ENCODE measurements around the gene UBASH3A. TPM values are rescaled to one million over a fixed set of nuclear protein-coding genes. Genes with fewer than 3 reads are reported as not detected.

Gene UBASH3A
- total and polyA plus RNA-seq, 7 donors: 0.06 to 0.21 TPM; not detected in 5

- 62 to 65% (median 65%) methylated on average over 10 of the region's 10 CpGs for WGBS, 3 donors
- Histone ChIP-seq H3K36me3 (ENCODE audit: insufficient read depth in 1 of 2, low read depth in 1 of 2) (no peaks in the 10 kb centered on the region), H3K27ac (no peak overlapping the region), H3K4me1 (no peaks in the 10 kb centered on the region), H3K4me3 (no peak overlapping the region), H3K9me3 (no peaks in the 10 kb centered on the region), H3K27me3 (ENCODE audit: insufficient read depth in 3 of 3, low read length in 2 of 3) (peaks cover 0 to 15% (median 6%) of the 10 kb centered on the region in 3 donors)
- no peak for TF ChIP-seq CTCF (IDR thresholded peaks at IDR 0.05)
- ATAC-seq: no peak
- intact Hi-C loops (cut with DNase I): no loop called here
- no peak for DNase-seq
Observed at GRCh38 chr21:42433946-42434551, 30.3 kb downstream of the UBASH3A start.

- TF ChIP-seq CTCF (IDR thresholded peaks at IDR 0.05): no peak
- ATAC-seq (no peak), DNase-seq (no peak)
- intact Hi-C loops (cut with DNase I): no loop called here
- no peak overlapping the region for H3K27ac ChIP-seq
- H3K9me3 ChIP-seq: no peaks in the 10 kb centered on the region
- H3K4me3 ChIP-seq: no peak overlapping the region
- H3K4me1 ChIP-seq: no peaks in the 10 kb centered on the region
- H3K27me3 ChIP-seq (ENCODE audit: insufficient read depth in 3 of 3, low read length in 2 of 3): peaks cover 0 to 15% (median 6%) of the 10 kb centered on the region in 3 donors
- H3K36me3 ChIP-seq (ENCODE audit: insufficient read depth in 1 of 2, low read depth in 1 of 2): no peaks in the 10 kb centered on the region
- whole genome bisulfite sequencing, 3 donors: 56 to 77% (median 61%) methylated on average over 3 of the region's 3 CpGs
Observed at GRCh38 chr21:42434884-42435283, 31.2 kb downstream of the UBASH3A start.

- no peak for TF ChIP-seq CTCF (IDR thresholded peaks at IDR 0.05)
- no peaks in the 10 kb centered on the region for H3K36me3 ChIP-seq (ENCODE audit: insufficient read depth in 1 of 2, low read depth in 1 of 2)
- DNase-seq (no peak), ATAC-seq (no peak)
- no peaks in the 10 kb centered on the region for H3K4me1 ChIP-seq
- 68 to 73% (median 70%) methylated on average over 4 of the region's 4 CpGs for WGBS, 3 donors
- H3K9me3 ChIP-seq: no peaks in the 10 kb centered on the region
- no peak overlapping the region for H3K4me3 ChIP-seq
- peaks cover 0 to 15% (median 3%) of the 10 kb centered on the region in 3 donors for H3K27me3 ChIP-seq (ENCODE audit: insufficient read depth in 3 of 3, low read length in 2 of 3)
- intact Hi-C loops (cut with DNase I): no loop called here
- no peak overlapping the region for H3K27ac ChIP-seq
Observed at GRCh38 chr21:42435401-42435800, 31.7 kb downstream of the UBASH3A start.

- intact Hi-C loops (cut with DNase I): no loop called here
- Histone ChIP-seq H3K27ac (no peak overlapping the region), H3K4me1 (no peaks in the 10 kb centered on the region), H3K4me3 (no peak overlapping the region), H3K36me3 (ENCODE audit: insufficient read depth in 1 of 2, low read depth in 1 of 2) (no peaks in the 10 kb centered on the region), H3K9me3 (no peaks in the 10 kb centered on the region), H3K27me3 (ENCODE audit: insufficient read depth in 3 of 3, low read length in 2 of 3) (peaks cover 0 to 15% (median 3%) of the 10 kb centered on the region in 3 donors)
- TF ChIP-seq CTCF (IDR thresholded peaks at IDR 0.05): no peak
- no peak for DNase-seq
- no peak for ATAC-seq
Observed at GRCh38 chr21:42435833-42436232, 32.1 kb downstream of the UBASH3A start.

- no peak overlapping the region for H3K27ac ChIP-seq
- H3K27me3 ChIP-seq (ENCODE audit: insufficient read depth in 3 of 3, low read length in 2 of 3): peaks cover 0 to 12% (median 3%) of the 10 kb centered on the region in 3 donors
- no peaks in the 10 kb centered on the region for H3K4me1 ChIP-seq
- intact Hi-C loops (cut with DNase I): no loop called here
- TF ChIP-seq CTCF (IDR thresholded peaks at IDR 0.05): no peak
- H3K36me3 ChIP-seq (ENCODE audit: insufficient read depth in 1 of 2, low read depth in 1 of 2): no peaks in the 10 kb centered on the region
- H3K4me3 ChIP-seq: no peak overlapping the region
- H3K9me3 ChIP-seq: no peaks in the 10 kb centered on the region
- DNase-seq (no peak), ATAC-seq (no peak)
Observed at GRCh38 chr21:42436914-42437313, 33.2 kb downstream of the UBASH3A start.
